ENCODE measurements around the gene KLHL5. TPM values are rescaled to one million over a fixed set of nuclear protein-coding genes. Genes with fewer than 3 reads are reported as not detected.

Gene KLHL5
- total RNA-seq, 1 donor from 2014 or later = 46.0 TPM

DNA sequence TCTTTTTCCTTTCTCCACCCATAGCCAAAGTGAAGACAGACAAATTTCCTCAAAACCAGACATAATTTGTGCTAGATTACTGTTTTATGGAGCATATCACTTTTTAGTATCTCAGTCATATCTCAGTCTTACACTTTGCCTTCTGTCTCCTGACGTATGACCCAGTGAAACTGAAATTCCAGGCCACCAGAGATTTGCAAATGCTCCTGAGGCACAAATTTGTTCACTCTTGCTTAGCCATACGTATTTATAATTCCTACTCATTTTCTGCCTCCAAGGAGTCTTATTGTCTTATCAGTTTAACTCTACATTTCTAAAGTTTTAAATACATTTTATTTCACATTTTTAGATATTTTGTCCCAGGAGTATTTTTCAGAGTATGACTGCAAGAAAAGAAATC, 39.8 kb upstream of the KLHL5 start:
- H3K36me3 Mint-ChIP-seq (ENCODE audit: low read depth, unreplicated experiment) = no peaks in the 10 kb centered on the region
- no peak overlapping the region for H3K27ac Mint-ChIP-seq (ENCODE audit: unreplicated experiment)
- H3K4me1 Mint-ChIP-seq (ENCODE audit: unreplicated experiment) = no peaks in the 10 kb centered on the region
- H3K27me3 Mint-ChIP-seq (ENCODE audit: unreplicated experiment) = peaks cover 3% of the 10 kb centered on the region
- TF ChIP-seq, protein P1, sequence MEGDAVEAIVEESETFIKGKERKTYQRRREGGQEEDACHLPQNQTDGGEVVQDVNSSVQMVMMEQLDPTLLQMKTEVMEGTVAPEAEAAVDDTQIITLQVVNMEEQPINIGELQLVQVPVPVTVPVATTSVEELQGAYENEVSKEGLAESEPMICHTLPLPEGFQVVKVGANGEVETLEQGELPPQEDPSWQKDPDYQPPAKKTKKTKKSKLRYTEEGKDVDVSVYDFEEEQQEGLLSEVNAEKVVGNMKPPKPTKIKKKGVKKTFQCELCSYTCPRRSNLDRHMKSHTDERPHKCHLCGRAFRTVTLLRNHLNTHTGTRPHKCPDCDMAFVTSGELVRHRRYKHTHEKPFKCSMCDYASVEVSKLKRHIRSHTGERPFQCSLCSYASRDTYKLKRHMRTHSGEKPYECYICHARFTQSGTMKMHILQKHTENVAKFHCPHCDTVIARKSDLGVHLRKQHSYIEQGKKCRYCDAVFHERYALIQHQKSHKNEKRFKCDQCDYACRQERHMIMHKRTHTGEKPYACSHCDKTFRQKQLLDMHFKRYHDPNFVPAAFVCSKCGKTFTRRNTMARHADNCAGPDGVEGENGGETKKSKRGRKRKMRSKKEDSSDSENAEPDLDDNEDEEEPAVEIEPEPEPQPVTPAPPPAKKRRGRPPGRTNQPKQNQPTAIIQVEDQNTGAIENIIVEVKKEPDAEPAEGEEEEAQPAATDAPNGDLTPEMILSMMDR (IDR thresholded peaks at IDR 0.05; ENCODE audit: unreplicated experiment) = no peak
- no peak for DNase-seq (ENCODE audit: low spot score)
- H3K4me3 Mint-ChIP-seq (ENCODE audit: unreplicated experiment) = no peak overlapping the region
- H3K9me3 Mint-ChIP-seq (ENCODE audit: unreplicated experiment) = no peaks in the 10 kb centered on the region

DNA sequence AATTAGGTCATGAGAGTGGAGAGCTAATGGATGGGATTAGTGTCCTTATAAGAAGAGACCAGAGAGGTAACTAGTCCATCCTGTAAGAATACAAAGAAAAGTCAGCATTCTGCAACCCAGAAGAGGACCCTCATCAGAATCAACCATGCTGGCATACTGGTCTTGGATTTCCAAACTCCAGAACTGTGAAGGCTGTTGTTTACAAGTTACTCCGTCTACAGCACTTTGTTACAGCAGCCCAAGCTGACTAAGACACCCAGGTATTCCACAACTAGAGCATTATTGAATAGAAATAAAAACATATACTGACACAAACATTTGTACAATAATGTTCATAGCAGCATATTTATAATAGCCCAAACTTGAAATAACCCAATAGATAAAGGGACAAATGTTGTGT, 39.0 kb upstream of the KLHL5 start:
- Mint-ChIP-seq H3K4me3 (ENCODE audit: unreplicated experiment) (no peak overlapping the region), H3K27ac (ENCODE audit: unreplicated experiment) (no peak overlapping the region), H3K27me3 (ENCODE audit: unreplicated experiment) (peaks cover 3% of the 10 kb centered on the region), H3K4me1 (ENCODE audit: unreplicated experiment) (no peaks in the 10 kb centered on the region), H3K36me3 (ENCODE audit: low read depth, unreplicated experiment) (no peaks in the 10 kb centered on the region), H3K9me3 (ENCODE audit: unreplicated experiment) (no peaks in the 10 kb centered on the region)
- TF ChIP-seq, protein P1 (IDR thresholded peaks at IDR 0.05; ENCODE audit: unreplicated experiment) = no peak
- DNase-seq (ENCODE audit: low spot score) = no peak

DNA sequence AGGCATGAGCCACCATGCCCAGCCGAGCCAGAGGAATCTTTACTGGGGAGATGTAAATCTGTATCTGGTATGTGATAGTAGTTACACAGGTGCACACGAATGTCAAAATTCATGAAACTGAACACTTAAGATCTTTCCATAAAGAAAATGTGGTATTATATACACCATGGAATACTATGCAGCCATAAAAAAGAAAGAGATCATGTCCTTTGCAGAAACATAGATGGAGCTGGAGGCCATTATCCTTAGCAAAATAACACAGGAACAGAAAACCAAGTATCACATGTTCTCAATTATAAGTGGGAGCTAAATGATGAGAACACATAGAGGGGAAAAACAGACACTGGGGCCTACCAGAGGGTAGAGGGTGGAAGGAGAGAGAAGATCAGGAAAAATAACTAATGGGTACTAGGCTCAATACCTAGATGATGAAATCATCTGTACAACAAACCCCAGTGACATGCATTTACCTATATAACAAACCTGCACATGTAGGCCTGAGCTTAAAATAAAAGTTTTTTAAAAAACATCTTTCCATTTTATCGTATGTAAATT, 37.6 kb upstream of the KLHL5 start:
- Mint-ChIP-seq H3K27ac (ENCODE audit: unreplicated experiment) (no peak overlapping the region), H3K4me3 (ENCODE audit: unreplicated experiment) (no peak overlapping the region), H3K9me3 (ENCODE audit: unreplicated experiment) (no peaks in the 10 kb centered on the region), H3K27me3 (ENCODE audit: unreplicated experiment) (peaks cover 3% of the 10 kb centered on the region), H3K36me3 (ENCODE audit: low read depth, unreplicated experiment) (no peaks in the 10 kb centered on the region), H3K4me1 (ENCODE audit: unreplicated experiment) (no peaks in the 10 kb centered on the region)
- TF ChIP-seq, protein P1 (IDR thresholded peaks at IDR 0.05; ENCODE audit: unreplicated experiment) = no peak
- DNase-seq (ENCODE audit: low spot score) = no peak

DNA sequence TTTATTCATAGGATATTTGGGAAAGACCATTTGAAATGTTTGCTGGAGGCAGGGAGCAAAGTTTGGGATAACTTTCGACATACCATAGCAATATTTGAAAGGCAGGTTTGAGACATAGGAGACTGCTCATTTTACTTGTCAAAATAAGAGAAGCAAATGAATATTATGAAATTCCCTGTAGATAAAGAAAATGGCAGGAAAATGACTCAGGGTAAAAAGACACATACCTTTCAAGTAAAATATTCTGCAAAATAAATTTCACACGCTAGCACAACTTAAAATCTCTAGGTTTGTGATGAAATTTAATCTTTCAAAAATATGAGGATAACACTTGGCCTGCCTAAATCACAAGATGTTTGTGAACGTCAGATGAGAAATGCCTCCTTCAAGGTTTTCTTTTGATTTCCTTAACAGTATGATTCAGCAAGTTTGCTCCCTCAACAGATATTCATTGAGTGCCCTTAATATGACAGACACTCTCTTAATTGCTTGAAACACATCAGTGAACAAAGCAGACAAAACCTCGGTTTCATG, 36.4 kb upstream of the KLHL5 start:
- no peaks in the 10 kb centered on the region for H3K4me1 Mint-ChIP-seq (ENCODE audit: unreplicated experiment)
- H3K27me3 Mint-ChIP-seq (ENCODE audit: unreplicated experiment) = peaks cover 3% of the 10 kb centered on the region
- H3K9me3 Mint-ChIP-seq (ENCODE audit: unreplicated experiment) = no peaks in the 10 kb centered on the region
- TF ChIP-seq, protein P1 (IDR thresholded peaks at IDR 0.05; ENCODE audit: unreplicated experiment) = no peak
- no peaks in the 10 kb centered on the region for H3K36me3 Mint-ChIP-seq (ENCODE audit: low read depth, unreplicated experiment)
- DNase-seq (ENCODE audit: low spot score) = no peak
- H3K4me3 Mint-ChIP-seq (ENCODE audit: unreplicated experiment) = no peak overlapping the region
- H3K27ac Mint-ChIP-seq (ENCODE audit: unreplicated experiment) = no peak overlapping the region

DNA sequence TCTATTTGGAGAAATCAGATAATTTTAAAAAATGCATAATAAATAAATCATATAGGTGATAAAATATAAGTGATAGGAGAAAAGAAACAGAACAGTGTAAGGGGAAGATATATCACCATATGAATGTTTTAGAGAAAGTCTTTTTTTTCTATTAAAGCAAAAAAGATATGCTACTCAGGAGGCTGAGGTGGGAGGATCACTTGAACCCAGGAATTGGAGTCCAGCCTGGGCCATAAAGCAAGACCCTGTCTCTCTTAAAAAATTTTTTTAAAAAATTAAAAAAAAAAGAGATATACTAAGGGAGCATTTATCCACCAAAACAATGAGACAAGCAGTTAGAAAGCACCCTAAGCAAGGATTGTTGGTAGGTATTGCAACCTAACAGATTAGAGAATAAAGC, 35.9 kb upstream of the KLHL5 start:
- DNase-seq (ENCODE audit: low spot score) = no peak
- Mint-ChIP-seq H3K27ac (ENCODE audit: unreplicated experiment) (no peak overlapping the region), H3K4me3 (ENCODE audit: unreplicated experiment) (no peak overlapping the region), H3K36me3 (ENCODE audit: low read depth, unreplicated experiment) (no peaks in the 10 kb centered on the region), H3K4me1 (ENCODE audit: unreplicated experiment) (no peaks in the 10 kb centered on the region), H3K27me3 (ENCODE audit: unreplicated experiment) (peaks cover 3% of the 10 kb centered on the region), H3K9me3 (ENCODE audit: unreplicated experiment) (no peaks in the 10 kb centered on the region)
- TF ChIP-seq, protein P1 (IDR thresholded peaks at IDR 0.05; ENCODE audit: unreplicated experiment) = no peak

All from endothelial cell (in vitro differentiated cells).